K562 (cell line): ENCODE data around the gene DEDD. TPM values are rescaled to one million over a fixed set of nuclear protein-coding genes. Genes with fewer than 3 reads are reported as not detected.

Experiments
- BCL6 ChIP-seq: fragments of 250-450 bp; sonication (Bioruptor Pico); IDR thresholded peaks from 2 replicates; pipeline ENCODE4 v1.4.0; 2020
- CBX2 ChIP-seq: fragments of 200-600 bp; sonication (generic); IDR thresholded peaks from one replicate; pipeline ENCODE4 v1.6.1; 2012; ENCODE audit warnings: mild to moderate bottlenecking, low read length, inconsistent platforms; ENCODE audit not compliant: insufficient read depth, poor library complexity, severe bottlenecking
- CBX5 ChIP-seq: IDR thresholded peaks from 2 replicates; pipeline ENCODE4 v1.6.1; 2014; ENCODE audit warnings: low read depth, borderline replicate concordance
- CHD4 ChIP-seq: fragments of 200-600 bp; sonication (generic); IDR thresholded peaks from 3 replicates; pipeline ENCODE4 v1.6.1; 2012; ENCODE audit warnings: low read depth, mild to moderate bottlenecking, mixed read lengths, low read length, inconsistent platforms; ENCODE audit not compliant: insufficient read depth, insufficient replicate concordance, poor library complexity, severe bottlenecking
- FOXJ2 ChIP-seq: fragments of 200-800 bp; sonication (Bioruptor generic); IDR thresholded peaks from 2 replicates; pipeline ENCODE4 v1.6.1; 2016; ENCODE audit warnings: missing genetic modification characterization, missing compliant biosample characterization
- GTF3C2 ChIP-seq: IDR thresholded peaks from 3 replicates; pipeline ENCODE4 v1.6.1; 2011; ENCODE audit warnings: borderline replicate concordance, mild to moderate bottlenecking, moderate library complexity; ENCODE audit not compliant: insufficient read length; ENCODE audit errors: extremely low read depth
- IRF9 ChIP-seq: fragments of 450-650 bp; IDR thresholded peaks from 2 replicates; pipeline ENCODE4 v1.6.1; 2016; ENCODE audit warnings: missing biosample characterization, missing genetic modification characterization
- LARP7 ChIP-seq: fragments of 450-650 bp; IDR thresholded peaks from 2 replicates; pipeline ENCODE4 v1.6.1; 2016
- LEF1 ChIP-seq: fragments of 450-650 bp; IDR thresholded peaks from 2 replicates; pipeline ENCODE4 v1.6.1; 2016; ENCODE audit warnings: mild to moderate bottlenecking
- MCM3 ChIP-seq: fragments of 450-650 bp; IDR thresholded peaks from 2 replicates; pipeline ENCODE4 v1.6.1; 2016
- MECOM ChIP-seq: fragments of 250-450 bp; sonication (Bioruptor Pico); IDR thresholded peaks from 2 replicates; pipeline ENCODE4 v1.8.0; 2022; ENCODE audit warnings: inconsistent platforms
- NRF1 ChIP-seq, 2 experiments: fragments of 450-650 bp; IDR thresholded peaks in 1 of 2; conservative IDR thresholded peaks in 1 of 2; 2 replicates each; pipeline ENCODE4 v1.6.1; 2014; ENCODE audit warnings: mild to moderate bottlenecking in 2 of 2
- NUFIP1 ChIP-seq: fragments of 450-650 bp; IDR thresholded peaks from 2 replicates; pipeline ENCODE4 v1.6.1; 2018; ENCODE audit not compliant: partially characterized antibody
- POLR2H ChIP-seq: IDR thresholded peaks from 2 replicates; pipeline ENCODE4 v1.6.1; 2016; ENCODE audit warnings: missing genetic modification characterization, low read depth, mild to moderate bottlenecking, control low read depth, missing compliant biosample characterization, moderate library complexity
- RAD51 ChIP-seq: fragments of 450-650 bp; IDR thresholded peaks from 2 replicates; pipeline ENCODE4 v1.7.1; 2016; ENCODE audit warnings: low read depth, mild to moderate bottlenecking, borderline replicate concordance
- RBFOX2 ChIP-seq: fragments of 200-400 bp; formaldehyde crosslinking; IDR thresholded peaks from 2 replicates; pipeline ENCODE4 v1.6.1; 2017; ENCODE audit warnings: low read depth, mild to moderate bottlenecking, low read length, moderate library complexity
- TARDBP ChIP-seq: fragments of 450-650 bp; IDR thresholded peaks from 2 replicates; pipeline ENCODE4 v1.6.1; 2016
- TOE1 ChIP-seq, 2 experiments: fragments of 450-650 bp in 1 of 2; sonication (generic) in 1 of 2; formaldehyde crosslinking in 1 of 2; IDR thresholded peaks; 2 replicates each; pipeline versions ENCODE4 v1.7.1 to v1.8.0; 2016 to 2022; ENCODE audit warnings: borderline replicate concordance in 2 of 2, mild to moderate bottlenecking in 2 of 2, antibody characterized with exemption in 1 of 2, inconsistent platforms in 1 of 2, low read depth in 1 of 2, missing genetic modification reagents in 1 of 2, moderate library complexity in 1 of 2
- TRIM24 ChIP-seq, 2 experiments: fragments of 450-650 bp; IDR thresholded peaks; 2 replicates each; pipeline ENCODE4 v1.6.1; 2016
- ZNF12 ChIP-seq: sonication (generic); formaldehyde crosslinking; IDR thresholded peaks from 2 replicates; pipeline ENCODE4 v1.4.0; 2020; ENCODE audit warnings: mild to moderate bottlenecking, missing genetic modification reagents
- ZNF668 ChIP-seq: fragments of 250-450 bp; sonication (Bioruptor Pico); IDR thresholded peaks from 2 replicates; pipeline ENCODE4 v1.8.0; 2022; ENCODE audit warnings: mild to moderate bottlenecking, inconsistent platforms
- ZNF75A ChIP-seq: fragments of 450-650 bp; formaldehyde crosslinking; IDR thresholded peaks from 2 replicates; pipeline ENCODE4 v1.4.0; 2020; ENCODE audit warnings: mild to moderate bottlenecking
- ZZZ3 ChIP-seq: fragments of 450-650 bp; IDR thresholded peaks from 2 replicates; pipeline ENCODE4 v1.6.1; 2016; ENCODE audit warnings: antibody characterized with exemption, mild to moderate bottlenecking, moderate library complexity
- polyA plus RNA-seq, 8 experiments: library from polyadenylated mRNA; depleted of rRNA in 4 of 8; stranded (reverse) in 5 of 8; unstranded in 3 of 8; fragments of >200 nt; fragmentation: Nextera tagmentation in 2 of 8; fragmentation: Illumina TruSeq in 1 of 8; extraction: Ambion mirVana in 2 of 8; extraction: Trizol in 1 of 8; gene quantifications; 2 replicates each; pipeline versions ENCODE4 v1.2.1 to v1.2.3, GENCODE V29; 2011 to 2014; ENCODE audit warnings: inconsistent platforms in 1 of 8, missing spikeins in 1 of 8
- total RNA-seq, 7 experiments: library from RNA; depleted of rRNA in 6 of 7; stranded (reverse); fragments of >200 nt in 6 of 7; fragmentation: Illumina TruSeq in 2 of 7; extraction: Trizol in 2 of 7; gene quantifications; 2 replicates each; pipeline versions ENCODE4 v1.2.1 to v1.2.3, GENCODE V29; 2011 to 2021; ENCODE audit warnings: low replicate concordance in 1 of 7
- TF ChIP-seq, protein P1 (sequence below), 2 experiments: fragments of 450-650 bp in 1 of 2; sonication (generic) in 1 of 2; formaldehyde crosslinking; conservative IDR thresholded peaks; 2 replicates each; pipeline versions ENCODE4 v1.4.0 to v1.8.1; 2020 to 2022; ENCODE audit warnings: mild to moderate bottlenecking in 1 of 2, missing genetic modification reagents in 1 of 2

The DEDD gene
- total and polyA plus RNA-seq, 9 of the 15 experiments (the other 6 are each of a cell fraction or from before 2014, with no cell fraction given) = 11.6 to 41.0 (median 16.8) TPM

- TF ChIP-seq TOE1 (IDR thresholded peaks at IDR 0.05; ENCODE audit: borderline replicate concordance) (no peak), TOE1 (CRISPR knock-in tag; IDR thresholded peaks at IDR 0.05; ENCODE audit: borderline replicate concordance, low read depth) (no peak), ZNF75A (CRISPR knock-in tag) (no peak; the same call in 1 of the 2 replicates), TARDBP (no peak), NUFIP1 (no peak), CBX5 (no peak), MCM3 (no peak), BCL6 (no peak), NRF1 (conservative IDR thresholded peaks at IDR 0.05 in 1 of 2, IDR thresholded peaks at IDR 0.05 in 1 of 2) (peak; percentile 98), CHD4 (no peak), ZNF12 (no peak), CBX2 (no peak), TRIM24 (IDR thresholded peaks at IDR 0.05) (no peak), MECOM (CRISPR knock-in tag) (no peak), GTF3C2 (no peak), IRF9 (tag) (no peak), FOXJ2 (tag) (no peak), RAD51 (no peak), ZZZ3 (no peak), POLR2H (peak; percentile 34; the same call in 1 of the 2 replicates), LEF1 (no peak), ZNF668 (no peak), RBFOX2 (peak; percentile 86), LARP7 (0 out of 2 replicates have a peak, but pooled peaks have one; percentile 21)
- TF ChIP-seq, protein P1, sequence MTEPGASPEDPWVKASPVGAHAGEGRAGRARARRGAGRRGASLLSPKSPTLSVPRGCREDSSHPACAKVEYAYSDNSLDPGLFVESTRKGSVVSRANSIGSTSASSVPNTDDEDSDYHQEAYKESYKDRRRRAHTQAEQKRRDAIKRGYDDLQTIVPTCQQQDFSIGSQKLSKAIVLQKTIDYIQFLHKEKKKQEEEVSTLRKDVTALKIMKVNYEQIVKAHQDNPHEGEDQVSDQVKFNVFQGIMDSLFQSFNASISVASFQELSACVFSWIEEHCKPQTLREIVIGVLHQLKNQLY (CRISPR knock-in tag; conservative IDR thresholded peaks at IDR 0.05) = no peak
These were observed 26.8 kb upstream of the DEDD start, which contains the start of gene USP21 (continued) for GRCh38 chr1:161159087-161159912.
